ENCODE measurements around the gene FLRT2.

FLRT2 gene

DNA sequence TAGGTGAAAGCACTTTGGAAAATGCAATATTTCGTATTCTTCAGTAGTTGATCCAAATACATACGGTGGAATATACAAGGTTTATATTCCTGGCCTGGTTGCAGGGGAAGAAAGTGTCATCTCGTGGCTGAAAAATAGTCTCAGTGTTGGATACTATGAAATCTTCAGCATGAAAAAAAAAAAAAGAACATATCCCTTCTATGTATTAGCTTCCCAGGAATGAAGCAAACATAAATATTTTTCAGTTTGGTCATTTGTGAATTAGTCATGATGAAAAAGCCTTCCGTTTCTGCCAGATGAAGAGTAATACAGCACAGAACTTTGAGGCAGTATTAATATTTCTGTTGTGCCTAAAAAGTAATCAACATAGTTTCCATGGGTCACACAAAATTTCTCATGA, 36.7 kb downstream of the FLRT2 start:
- FAIRE-seq = no peak

DNA sequence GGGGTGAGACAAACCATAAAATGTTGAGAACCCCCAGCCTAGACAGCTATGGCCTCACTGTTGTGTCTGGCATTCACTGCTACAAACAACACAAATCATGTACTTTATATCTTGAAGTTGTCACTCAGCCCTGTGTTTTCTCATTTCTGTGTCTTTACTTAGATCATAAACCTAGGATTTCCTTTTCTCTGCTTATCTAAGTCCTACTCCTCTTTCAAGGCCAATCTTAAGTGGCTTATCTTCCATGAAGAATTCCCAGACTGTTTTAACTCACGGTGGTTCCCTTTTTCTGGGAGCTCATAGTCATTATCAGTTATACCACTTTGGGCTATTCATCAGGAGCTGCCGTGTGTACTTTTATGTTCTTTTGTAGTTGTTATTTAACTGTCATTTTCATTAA, 42.1 kb downstream of the FLRT2 start:
- no peak for FAIRE-seq

DNA sequence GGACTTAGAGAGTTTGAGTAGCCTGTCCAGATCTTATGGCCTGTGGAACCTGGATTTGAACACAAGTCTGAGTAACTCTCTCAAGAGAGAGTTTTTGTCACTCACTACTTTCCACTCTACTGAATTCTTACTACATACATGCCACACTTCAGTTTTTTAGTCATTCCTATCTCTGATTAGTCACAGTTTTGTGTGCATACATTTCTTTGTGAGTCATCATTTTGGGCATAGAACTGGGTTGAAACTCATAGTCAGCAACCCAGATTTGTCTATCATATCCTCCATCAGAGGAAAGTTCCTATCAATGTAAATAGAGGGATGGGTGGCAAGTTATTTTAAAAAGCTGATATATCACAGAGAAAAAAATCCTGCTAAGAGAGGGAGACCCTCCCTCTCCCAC, 42.9 kb downstream of the FLRT2 start:
- FAIRE-seq = no peak

DNA sequence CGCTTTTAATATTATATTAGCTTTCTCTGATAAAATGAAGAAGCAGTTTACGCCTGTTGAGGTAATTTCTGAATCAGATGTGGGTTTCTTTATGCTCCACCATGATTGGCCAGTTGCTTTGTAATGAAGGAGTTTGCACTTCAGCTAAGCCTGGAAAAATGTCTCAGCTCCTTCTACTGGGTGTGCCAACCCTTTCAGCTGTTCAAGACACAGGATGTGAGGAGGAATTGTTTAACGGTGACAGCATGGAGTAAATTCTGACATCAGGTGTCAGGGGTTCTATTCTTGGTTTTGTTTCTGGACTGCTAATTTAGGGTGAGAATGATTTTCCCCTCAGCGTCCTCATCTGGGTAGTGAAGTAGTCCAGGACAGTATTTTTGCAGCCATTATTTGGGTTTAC, 43.5 kb downstream of the FLRT2 start:
- no peak for FAIRE-seq

DNA sequence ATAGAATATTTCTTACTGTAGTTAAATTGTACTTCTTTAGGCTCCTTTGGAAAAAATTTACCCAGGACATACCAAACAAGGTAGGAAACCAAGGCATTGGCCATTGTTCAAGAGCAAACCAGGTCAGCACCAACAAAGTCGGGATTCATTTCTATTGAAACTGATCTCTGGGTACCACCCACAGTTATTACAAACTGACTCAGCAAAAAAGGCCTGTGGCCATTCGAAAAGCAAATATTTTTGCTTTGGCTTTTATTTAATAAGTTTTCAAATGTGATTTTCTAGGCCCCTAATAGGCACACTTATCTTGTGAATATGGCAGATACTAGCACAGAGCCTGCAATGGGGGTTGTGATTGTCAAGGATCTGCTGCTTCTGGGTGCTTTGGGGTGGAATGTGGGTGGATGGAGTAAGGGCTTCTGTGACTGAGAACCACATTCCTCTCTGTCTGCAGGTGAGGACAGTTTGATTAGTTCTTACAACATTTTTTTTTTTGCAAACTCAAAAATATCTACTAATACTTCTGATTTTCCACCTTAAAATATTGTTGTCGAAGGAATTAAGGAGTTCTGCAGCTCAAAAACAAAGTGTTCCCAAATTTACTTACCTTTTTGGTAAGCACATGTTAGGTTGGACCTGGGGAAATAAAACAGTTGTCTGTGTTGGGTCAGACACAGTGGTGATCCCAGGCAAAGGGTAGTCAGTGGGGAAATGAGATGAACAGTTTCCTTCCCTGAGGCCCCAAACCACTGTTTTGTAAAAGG, 45.1 kb downstream of the FLRT2 start:
- FAIRE-seq = no peak

DNA sequence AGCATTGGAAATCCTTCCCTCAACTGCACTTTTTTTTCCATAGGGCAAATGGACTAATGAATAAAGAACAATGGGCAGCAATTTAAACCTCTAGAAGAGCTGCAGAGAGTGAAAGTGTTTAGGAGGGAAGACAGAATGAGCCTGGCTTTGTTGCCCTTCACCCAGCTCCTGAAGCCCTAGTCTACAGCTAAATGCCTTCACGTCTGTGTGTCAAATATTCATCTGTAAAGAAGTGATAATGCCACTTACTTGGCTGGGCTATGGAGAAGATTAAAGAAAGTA, 45.6 kb downstream of the FLRT2 start:
- FAIRE-seq = no peak

DNA sequence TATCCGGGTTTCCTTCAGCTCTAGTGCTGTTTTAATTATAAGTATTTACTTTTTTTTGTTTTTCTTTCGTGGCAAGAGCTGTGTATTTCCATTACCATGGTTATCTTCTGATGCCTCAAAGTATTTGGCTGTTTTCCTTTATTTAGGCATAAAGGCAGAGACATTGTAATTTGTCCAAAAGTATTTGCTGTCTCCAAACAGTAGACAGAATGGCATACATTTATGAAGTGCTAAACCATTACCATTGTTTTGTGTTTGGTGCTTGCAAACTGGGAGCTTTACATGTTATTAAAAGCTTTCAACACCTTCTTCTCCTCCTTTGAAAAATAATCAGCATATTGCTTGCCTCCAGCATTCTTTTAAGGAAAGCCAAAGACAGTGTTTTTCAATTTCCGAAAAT, 46.3 kb downstream of the FLRT2 start:
- no peak for FAIRE-seq

DNA sequence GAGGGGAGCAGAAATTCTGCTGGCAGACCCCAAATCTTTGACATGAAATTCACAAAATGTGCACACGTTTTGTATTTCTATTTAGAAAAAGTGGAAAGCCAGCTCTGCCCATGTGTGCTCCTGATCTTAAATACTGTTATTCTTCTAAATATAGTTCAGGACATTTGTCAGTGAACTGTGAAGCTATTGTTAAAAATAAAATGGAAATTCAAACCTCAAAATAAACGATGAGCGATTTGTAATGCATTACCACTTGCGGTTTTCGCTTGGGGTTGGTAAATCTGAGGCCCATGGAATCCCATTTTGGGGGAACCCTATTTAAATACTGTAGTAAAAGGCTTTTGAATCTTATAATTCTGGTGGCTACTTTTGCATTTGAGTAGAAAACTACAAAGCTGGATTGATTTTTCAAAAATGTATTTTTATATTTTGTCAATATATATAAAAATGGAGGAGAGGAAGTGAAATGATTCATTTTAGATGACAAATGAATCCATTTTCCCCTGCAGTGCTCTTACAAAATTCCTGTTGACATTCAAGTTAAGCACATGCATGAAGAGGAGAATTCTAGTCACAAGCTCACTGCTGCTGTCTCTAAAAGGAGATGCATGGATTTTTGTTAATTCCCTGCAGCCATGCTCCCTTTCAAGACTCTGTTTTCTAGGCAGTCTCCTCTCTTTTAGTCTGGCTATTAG, 47.1 kb downstream of the FLRT2 start:
- no peak for FAIRE-seq

DNA sequence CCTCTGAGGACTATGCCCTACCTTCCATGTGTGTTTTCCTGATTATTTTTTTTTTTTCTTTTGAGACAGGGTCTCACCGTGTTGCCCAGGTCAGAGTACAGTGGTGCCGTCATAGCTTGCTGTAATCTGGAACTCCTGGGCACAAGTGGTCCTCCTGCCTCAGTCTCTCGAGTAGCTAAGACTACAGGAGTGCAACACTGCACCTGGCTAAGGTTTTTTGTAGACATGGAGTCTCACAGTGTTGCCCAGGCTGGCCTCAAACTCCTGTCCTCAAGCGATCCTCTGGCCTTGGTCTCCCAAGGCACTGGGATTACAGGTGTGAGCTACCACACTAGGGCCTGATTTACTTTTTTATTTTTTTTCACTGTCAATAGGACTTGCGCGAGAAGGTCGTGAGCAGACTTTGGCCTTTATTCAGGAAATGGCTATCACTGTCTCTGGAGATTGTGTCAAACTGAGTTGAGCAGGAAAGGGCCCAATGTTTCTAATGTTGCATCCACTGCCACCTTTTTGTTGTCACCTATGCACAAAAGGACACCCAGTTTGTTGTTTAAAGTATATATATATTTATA, 47.7 kb downstream of the FLRT2 start:
- no peak for FAIRE-seq

DNA sequence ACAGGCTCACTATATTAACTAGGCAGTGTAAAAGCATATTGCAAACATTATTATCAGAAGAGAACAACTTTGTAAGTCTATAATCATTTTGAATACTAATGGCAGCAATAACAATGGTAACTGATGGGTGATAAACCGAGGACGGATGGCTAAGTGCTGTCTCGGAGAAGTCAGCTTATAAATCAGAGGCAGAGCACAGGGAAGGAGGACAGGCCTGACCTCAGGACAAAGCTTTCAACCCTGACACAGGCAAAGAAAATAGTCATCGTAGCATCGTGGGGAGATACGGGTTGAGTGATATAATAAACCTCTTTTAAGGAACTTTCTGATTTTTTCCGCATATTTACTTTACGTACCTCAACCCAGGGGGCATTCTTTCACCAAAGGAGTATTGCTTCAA, 48.4 kb downstream of the FLRT2 start:
- FAIRE-seq = no peak

DNA sequence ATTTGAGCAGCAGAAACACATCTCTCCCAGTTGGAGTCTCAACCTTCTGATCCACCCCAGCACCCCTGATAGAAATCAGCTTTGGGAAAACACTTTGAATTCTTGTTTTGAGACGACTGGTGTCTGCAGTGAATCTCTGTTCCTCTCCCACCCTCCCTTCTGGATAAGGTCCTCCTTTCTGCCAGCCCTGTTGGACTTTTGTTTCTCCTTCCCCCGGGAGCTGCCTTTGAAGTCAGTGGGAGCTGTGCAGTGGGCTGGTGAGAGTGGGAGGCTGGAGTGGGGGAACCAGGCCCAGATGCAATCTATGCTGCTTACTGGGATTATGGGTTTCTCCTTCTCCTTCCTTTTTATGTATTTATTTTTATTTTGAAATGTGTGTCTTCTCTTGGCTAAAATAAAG, 49.0 kb downstream of the FLRT2 start:
- FAIRE-seq = no peak

DNA sequence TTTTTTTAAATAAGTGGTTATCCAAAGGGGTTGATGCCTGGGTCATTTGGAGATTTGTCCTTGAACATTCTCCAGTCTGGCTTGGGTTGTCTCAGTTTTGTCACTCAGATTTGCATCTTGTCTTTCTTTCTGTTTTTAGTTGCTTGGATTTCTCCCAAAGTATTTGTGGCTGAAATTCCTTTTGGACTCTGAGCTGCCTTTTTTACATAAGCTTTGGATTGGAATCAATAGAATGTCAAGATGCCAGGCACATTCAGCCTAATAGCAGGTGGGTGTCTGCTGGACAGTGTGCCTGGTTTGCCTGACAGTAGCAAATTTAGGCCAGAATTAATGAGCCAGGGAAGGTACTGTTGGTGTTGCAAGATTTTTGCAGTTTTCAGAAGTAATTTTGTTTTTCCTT, 50.0 kb downstream of the FLRT2 start:
- FAIRE-seq = no peak

DNA sequence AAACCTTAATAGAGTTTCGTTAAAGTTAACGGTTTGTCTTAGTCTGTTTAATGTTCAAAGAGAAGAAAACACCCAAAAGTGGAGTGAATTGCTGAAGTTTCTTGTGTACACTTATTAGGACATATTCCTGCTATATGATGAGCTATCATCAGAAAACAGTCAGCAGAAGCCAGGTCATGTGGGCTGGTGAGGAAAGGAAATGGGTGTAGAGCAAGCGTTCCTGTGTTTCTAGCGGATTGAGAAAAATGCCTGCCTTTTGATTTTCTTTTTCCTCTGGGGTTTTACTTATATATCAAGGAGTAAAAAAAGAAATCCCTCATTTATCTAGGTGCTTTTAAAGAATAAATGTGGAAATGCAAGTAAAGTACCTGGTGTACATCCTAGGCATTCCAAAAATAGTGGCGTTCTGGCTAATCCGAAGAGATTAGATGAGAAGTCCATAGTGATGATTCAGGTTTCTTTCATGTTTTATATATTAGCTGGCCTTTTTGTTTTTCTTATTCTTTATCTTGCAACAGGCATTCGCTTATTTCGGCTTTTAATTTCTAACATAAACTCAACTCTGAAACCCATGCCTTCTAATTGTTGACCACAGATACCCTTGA, 50.7 kb downstream of the FLRT2 start:
- FAIRE-seq = no peak

DNA sequence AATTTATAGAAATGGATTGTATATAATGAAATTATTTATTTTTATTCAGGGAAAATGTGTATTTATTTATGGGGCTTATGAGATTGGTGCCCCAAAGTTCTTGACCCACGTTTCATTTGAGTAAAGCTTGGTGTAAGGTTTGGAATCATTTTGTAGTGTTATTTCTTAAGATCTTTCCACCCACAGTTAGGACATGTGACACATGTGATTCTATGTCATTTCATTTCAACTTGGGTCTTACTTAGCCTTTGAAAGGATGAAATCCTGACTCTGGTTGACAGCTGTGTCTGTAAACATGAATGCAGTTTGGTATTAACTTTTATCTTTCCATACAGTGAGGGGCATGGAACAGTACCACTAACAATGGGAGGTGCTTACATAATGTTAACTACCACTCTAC, 51.7 kb downstream of the FLRT2 start:
- FAIRE-seq = no peak

DNA sequence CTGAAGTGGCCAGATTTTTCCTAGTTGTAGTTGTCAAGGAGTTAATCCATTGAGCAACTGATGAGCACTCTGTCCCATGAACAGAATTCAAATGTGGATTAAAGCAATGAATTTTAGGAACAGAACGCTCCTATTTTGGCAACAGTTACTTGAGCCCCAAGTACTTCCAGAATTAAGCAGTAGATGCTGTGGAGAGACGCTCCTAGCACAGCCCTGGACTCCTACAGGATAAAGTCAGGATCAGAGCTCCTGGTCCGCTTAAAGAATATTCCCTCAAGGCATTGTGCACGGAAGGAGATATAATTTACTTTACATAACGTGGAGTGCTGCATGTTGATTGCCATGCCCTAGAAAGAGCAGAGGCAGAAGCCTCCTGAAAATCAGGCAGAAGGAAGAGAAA, 53.4 kb downstream of the FLRT2 start:
- no peak for FAIRE-seq

DNA sequence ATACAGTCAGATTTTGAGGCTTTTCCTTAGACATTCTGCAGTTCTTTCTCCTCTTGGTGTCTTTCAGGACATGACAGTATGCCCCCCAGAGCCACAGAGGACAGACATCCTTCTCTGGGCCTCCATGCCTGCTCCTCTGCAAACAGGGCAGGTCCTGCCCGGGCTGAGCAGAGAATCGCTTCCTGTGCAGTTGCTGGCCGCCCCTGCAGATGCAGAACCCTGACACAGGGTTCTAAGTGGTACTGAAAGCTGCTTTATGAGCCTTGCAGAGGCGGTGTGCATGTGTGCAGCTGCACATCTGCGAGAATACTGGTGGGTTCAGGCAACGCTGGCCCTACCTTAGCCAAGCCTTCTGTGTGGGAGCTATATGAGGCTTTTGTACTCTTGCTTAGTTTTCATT, 54.5 kb downstream of the FLRT2 start:
- no peak for FAIRE-seq

DNA sequence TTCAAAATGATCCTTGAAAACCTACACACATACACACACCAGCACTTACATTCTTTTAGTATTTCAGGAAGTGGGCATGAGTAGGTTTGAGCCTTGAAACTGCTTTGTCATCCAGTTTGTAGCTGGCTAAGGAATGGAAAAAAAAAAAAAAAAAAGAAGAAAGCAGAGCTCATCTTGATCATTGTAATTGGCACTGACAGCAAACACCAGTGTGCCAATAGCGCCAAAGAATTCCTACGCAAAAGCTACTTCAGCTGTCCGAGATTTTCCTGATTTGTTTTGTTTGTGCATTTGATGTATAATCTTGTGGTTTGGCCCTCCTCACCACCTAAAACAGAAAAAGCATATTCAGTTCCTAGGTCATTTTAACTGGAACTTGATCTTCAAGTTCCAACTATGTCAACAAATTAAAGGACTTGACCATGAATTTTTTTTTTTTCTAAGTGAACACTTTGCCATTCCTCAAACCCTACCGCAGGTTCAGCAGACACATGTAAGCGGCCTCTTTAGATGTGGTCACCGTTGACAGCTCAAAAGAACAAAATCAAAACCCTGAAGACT, 57.3 kb downstream of the FLRT2 start:
- no peak for FAIRE-seq

DNA sequence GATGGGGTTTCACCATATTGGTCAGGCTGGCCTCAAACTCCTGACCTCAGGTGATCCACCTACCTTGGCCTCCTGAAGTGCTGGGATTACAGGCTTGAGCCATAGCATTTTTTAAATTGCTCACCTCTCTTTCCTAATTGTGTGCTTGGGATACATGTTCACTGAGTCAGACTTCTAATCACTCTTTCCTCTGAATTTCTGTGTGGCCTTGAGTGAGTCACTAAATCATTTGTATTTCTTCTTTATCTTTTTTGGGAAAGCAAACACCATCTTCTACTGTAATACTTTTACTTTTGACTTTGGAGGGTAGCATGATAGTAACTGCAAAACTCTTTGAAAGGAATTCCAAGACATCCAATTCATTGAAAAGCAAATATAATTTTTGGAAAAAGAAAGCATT, 60.8 kb downstream of the FLRT2 start:
- FAIRE-seq = no peak

DNA sequence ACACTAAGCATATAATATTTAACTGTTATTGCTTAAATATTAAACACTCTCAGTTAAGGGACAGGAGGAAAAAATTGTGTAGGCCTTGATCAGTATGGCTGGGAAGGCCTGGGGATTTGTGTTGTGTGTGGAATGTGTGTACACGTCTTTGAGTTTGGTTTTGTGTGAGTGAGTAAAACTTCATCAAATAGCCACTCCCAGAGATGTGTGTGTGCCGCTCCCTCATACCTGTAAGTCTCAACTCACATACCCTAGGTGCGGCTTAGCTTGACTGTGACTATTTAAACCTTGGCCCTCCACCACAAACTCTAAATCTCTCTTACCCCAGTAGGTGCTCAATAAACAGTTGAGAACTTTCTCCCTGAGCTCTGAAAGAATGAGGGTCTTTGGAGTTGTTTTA, 64.3 kb downstream of the FLRT2 start:
- FAIRE-seq = no peak

DNA sequence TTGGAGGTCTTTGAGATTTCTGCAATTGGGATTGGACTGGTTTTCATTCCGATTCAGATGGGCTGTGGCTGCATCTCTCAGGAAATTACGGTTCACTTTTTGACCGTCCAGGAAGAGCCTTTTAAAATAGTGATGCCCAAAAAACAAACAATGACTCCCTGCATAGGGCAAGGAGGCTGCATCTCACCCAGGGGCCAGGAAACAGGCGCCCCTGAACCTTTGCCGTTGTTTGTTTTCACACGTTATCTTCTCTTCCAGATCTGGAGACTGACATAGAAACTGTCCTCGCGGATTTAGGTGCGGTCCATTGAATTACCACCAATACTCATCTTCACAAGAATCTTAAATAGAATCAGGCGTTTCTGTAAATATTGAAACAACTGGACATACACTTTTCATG, 66.0 kb downstream of the FLRT2 start:
- no peak for FAIRE-seq

DNA sequence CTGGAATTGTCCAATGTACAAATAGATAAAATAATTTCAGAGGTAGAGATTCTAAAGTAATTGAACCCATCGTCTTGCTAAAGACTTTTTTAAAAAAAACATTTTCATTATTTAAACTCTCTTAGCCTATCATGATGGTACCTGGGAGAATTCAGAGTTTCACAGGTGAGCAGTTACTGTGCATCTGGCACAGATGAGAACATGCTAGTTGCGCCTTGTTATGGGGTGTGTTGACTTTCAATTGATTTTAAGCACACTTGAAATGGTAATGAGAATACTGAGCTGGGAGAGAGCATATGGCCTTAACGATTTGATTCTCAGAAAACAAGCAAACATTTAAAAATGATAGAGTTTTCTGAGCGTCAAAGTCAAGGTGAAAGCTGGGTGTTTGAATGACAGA, 66.6 kb downstream of the FLRT2 start:
- no peak for FAIRE-seq

DNA sequence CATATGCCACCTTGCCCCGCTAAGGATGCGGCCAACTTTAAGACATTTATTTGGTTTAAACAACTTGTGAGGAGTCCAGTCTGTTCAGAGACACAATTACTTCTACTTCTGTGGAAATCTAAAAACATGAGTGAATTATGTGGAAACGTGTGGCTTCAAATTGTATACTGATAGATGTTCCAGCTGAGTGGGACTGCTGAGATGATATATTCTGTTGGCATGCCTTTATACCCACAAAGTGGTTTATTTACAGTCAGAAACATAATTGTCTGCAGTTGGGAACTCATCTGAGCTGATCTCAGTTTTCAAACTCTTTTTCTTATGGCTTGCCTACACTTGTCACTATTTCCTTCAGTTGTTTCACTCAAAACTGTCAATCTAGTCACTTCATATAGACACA, 67.8 kb downstream of the FLRT2 start:
- FAIRE-seq = no peak

DNA sequence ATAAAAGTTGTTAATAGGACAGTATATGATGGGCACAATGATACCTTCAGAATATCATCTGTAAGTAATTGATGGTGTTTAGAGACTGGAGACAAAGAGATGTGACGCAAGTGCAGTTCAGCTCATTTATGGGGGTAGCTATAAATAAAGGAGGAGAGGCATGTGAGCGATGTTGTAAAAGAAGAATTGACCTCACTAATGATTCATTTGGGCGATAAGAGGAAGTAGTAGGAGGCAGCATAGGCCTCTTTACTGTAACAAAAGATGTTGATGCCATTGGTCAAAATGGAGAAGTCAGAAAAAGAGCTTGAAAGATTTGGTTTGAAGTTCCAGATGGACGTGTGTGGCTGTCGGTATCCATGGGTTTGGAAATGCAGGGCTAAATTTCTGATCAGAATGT, 70.0 kb downstream of the FLRT2 start:
- FAIRE-seq = no peak

DNA sequence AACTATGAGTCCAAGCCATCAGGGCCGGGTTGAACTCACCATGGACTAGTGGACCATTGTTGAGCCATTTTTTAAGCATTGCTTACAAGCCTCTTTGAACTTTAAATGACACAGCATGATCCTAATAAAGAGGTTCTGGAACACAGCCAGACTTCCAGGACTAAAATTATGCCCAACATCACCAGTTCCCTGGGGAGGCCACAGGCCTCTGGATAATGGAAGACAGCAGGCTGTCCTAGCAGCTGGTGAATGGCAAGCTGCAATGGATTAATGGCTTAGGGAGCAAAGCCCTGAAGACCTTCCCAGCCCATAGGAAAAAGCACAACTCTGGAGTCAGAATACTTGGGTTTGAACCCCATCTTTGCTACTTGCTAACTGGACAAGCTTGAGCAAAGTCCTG, 71.3 kb downstream of the FLRT2 start:
- FAIRE-seq = no peak
